Measurements from ENCODE around the gene PAM16.

Gene PAM16

GRCh38 chr16:4317532-4318450, 33.3 kb downstream of the PAM16 start:
- DNase-seq: no peak

DNA sequence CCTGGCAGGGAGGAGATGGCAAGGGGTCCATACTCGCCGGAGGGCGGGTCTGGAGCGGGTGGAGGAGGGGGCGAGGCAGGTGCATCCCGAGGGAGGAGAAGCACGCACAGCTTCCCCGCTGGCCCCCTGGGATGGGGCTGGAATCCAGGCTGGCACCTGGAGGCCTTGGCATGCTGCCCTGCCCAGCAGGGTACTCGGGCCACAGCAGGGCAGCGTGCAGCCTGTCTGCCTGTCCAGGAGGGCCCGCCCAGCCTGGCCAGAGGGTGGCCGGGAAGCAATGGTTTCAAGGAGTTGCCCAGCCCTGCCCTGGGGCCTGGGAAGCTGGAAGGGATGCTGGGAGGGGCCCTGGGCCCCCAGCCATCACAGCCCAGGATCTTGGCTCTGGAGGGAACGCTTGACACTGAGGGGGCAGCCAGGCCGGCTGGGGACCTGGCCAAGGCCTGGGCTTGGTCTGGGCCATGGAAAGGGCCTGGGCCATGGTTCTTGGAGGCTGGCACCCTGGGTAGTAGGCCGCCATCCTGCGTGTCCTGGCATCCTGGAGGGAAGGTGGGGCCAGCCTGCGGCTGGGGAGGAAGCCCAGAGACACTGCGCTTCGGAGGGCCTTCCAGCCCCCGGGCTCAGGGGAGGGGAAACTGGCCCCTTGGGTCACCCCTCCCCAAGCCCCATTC, 34.1 kb downstream of the PAM16 start:
- DNase-seq: no peak

DNA sequence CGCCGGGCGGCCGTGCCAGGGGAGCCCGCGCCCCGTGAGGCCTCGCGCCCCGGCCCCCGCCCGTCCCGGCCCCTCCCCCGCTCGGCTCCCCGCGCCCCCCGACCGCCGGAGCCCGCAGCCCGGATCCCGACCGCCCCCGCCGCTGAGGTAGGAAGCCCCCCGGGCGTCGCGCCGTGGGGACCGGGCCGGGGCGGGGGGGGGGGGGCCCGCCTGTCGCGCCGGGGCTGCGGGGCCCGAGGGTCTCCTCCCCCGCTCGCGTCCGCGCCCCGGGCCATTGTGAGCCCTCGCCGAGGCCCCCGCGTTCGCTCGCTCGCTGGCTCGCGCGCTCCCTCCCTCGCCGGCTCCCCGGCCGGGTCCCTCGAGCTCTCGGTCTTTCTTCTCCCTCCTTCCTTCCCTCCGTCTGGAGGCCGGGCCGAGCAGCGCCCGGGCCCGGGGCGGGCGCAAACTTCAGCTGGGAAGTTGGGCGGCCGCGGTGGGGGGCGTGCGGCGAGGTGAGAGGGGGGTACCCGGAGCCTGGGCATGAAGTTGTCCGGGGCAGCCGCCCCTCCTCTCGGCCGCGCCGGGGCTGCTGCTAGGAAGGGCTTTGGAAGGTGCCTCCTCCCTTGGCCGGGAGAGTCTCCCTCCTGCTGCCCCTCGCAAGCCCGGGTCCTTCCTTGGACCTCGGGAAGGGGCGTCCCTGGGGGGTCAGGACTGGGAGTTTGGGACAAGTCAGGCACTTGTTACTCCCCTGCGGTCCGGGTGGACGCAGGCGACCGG, 34.8 kb downstream of the PAM16 start:
- no peak for DNase-seq

- DNase-seq: no peak
Observed at GRCh38 chr16:4315186-4316107, 35.7 kb downstream of the PAM16 start, which contains the start of gene GLIS2. TSS of gene GLIS2 (plus strand) at chr16:4316067. CDS start at chr16:4332281, 16,214 bp downstream.

DNA sequence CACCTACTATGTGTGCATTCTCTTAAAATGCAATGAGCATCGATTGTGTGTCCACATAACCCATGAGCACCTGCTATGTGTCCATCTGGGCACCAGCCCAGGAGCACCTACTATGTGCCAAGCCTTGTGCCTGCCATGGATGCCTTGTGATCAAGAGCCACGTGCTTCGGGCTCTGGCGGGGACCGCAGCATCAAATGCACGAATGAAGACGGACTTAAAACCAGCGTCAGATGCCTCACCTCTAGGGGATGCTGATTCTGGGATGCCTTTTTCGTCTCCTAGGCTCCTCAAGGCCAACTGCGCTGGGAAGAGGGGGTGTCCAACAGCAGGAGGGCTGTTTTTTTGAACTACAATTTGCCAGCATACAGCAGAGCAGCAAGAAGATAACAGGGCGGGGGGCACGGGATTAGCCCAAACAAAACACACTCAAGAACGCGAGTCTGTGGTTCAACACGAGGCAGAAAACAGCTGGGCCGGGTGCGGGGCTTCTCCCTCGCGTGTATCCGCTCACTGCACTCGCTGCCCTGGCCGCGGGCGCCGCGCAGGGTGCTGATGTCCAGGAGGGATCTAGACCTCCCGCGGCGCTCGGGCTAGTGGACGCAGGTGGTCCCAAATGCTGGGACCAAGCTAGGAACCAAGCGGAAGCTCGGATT, 36.5 kb downstream of the PAM16 start:
- peak; percentile 53 for DNase-seq

GRCh38 chr16:4313563-4314531, 37.3 kb downstream of the PAM16 start:
- peak; percentile 56 for DNase-seq

GRCh38 chr16:4309833-4310266, 41.3 kb downstream of the PAM16 start:
- peak; percentile 82 for DNase-seq

- DNase-seq: no peak
Observed at GRCh38 chr16:4309102-4309832, 41.9 kb downstream of the PAM16 start.

DNA sequence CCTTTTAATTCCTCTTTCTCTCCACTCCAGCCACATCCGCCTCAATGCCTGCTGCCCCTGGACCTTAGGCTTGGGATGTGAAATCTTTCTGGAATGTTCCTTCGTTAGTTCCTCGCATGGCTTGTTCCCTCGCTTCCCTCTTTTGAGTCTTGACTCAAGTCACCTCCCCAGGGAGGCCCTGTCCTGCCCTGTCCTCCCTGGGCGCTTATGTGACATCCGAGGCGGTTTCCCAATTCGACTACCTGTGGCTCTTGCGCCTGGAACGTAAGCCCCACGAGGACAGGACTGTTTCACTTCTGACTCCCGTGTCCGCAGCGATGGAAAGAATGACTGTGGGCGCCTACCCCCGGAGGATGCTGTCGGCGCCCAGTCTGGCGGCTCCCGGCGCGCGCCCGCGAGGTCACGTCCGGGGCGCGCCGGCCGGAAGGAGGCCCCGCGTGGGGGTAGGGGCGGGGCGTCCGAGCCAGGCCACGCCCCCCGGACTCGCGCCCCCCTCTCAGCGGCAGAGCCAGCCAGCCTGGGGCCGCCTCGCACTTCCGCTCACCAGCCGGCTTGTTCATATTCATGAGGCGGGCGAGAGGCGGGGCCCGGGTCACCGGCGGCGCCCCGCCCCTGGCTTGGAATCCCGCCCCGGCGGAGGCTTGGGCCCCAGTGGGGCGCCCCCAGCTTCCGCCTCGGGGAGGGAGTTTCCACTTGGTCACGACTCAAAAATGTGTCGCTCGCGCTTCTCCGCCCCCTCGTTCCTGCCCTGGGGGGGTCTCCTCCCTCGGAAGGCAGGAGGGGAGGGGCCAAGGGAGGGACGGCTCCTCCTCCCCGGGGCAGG, 43.7 kb downstream of the PAM16 start:
- peak; percentile 97 for DNase-seq

- no peak for DNase-seq
Observed at GRCh38 chr16:4306470-4307214, 44.5 kb downstream of the PAM16 start.

GRCh38 chr16:4303973-4304372, 47.1 kb downstream of the PAM16 start:
- no peak for DNase-seq

GRCh38 chr16:4301968-4302367, 49.2 kb downstream of the PAM16 start:
- DNase-seq: no peak

- DNase-seq: no peak
Observed at GRCh38 chr16:4301177-4301576, 49.9 kb downstream of the PAM16 start.

GRCh38 chr16:4298761-4299522, 52.2 kb downstream of the PAM16 start:
- DNase-seq: no peak

- DNase-seq: no peak
Observed at GRCh38 chr16:4297480-4297879, 53.6 kb downstream of the PAM16 start.

GRCh38 chr16:4295581-4295980, 55.5 kb downstream of the PAM16 start:
- no peak for DNase-seq

DNA sequence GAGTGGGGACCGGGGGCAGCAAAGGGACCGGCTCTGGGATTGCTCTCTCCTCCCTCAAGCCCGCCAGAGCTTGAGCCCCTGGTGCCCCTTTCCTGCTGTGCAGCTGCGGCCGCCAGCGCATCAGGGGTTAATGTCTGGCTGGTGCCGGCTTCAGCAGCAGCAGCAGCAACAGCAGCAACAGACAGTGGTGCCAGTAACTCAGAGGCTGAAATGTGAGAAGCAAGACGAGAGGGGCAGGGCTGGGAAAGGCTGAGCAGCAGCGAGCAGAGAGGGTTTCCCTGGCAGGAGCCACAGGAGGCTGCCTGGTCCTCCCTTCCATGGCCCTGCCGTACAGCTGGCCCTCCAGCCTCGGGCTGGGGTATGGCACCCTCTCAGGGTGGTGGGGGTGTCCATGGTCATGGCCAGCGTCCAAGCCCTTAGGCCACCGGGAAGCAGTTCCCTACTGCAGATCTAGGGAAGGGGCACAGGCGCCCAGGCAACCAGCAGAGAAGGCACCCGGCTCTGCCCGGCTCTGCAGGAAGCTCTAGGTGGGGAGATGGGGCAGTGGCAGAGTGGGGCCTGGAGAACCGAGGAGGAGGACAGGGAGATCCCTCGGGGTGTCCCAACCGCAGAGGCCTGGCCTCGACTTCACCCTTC, 57.2 kb downstream of the PAM16 start:
- DNase-seq: no peak
